Effector memory CD4-positive, alpha-beta T cell (primary cell): ENCODE results near the gene MRPL20.

Source experiments
- DNase-seq, 3 donors: peaks; one replicate each; pipeline ENCODE4 v3.0.0-alpha.2; 2020
- H3K27ac ChIP-seq: 2 replicates; pipeline ENCODE4 v1.7.0; 2013; ENCODE audit warnings: mild to moderate bottlenecking, low read length, moderate library complexity; ENCODE audit not compliant: insufficient read depth, poor library complexity, severe bottlenecking
- H3K27me3 ChIP-seq: replicated peaks from 2 replicates; pipeline ENCODE4 v1.7.0; 2013; ENCODE audit warnings: mild to moderate bottlenecking, low read length; ENCODE audit not compliant: insufficient read depth, control insufficient read depth, poor library complexity, severe bottlenecking
- H3K36me3 ChIP-seq: 2 replicates; pipeline ENCODE4 v1.7.0; 2013; ENCODE audit warnings: mild to moderate bottlenecking, low read length, moderate library complexity; ENCODE audit not compliant: control insufficient read depth, insufficient read depth
- H3K4me1 ChIP-seq: 2 replicates; pipeline ENCODE4 v1.7.0; 2013; ENCODE audit warnings: low read length, mild to moderate bottlenecking; ENCODE audit not compliant: control insufficient read depth, insufficient read depth, poor library complexity, severe bottlenecking
- H3K4me3 ChIP-seq: 2 replicates; pipeline ENCODE4 v1.7.0; 2013; ENCODE audit warnings: low read length, low read depth, mild to moderate bottlenecking; ENCODE audit not compliant: insufficient read depth, poor library complexity, severe bottlenecking
- H3K9me3 ChIP-seq: 2 replicates; pipeline ENCODE4 v1.7.0; 2013; ENCODE audit warnings: mild to moderate bottlenecking, low read length, moderate library complexity; ENCODE audit not compliant: control insufficient read depth

The MRPL20 gene

GRCh38 chr1:1437033-1437903 is 30.2 kb upstream of the MRPL20 start:
- H3K9me3 ChIP-seq = no peaks in the 10 kb centered on the region
- H3K36me3 ChIP-seq = no peaks in the 10 kb centered on the region
- no peak for DNase-seq
- H3K27me3 ChIP-seq = peaks cover 53% of the 10 kb centered on the region
- H3K4me3 ChIP-seq = no peak overlapping the region
- no peak overlapping the region for H3K27ac ChIP-seq
- peaks cover 13% of the 10 kb centered on the region for H3K4me1 ChIP-seq

- H3K27me3 ChIP-seq = peaks cover 53% of the 10 kb centered on the region
- H3K4me3 ChIP-seq = no peak overlapping the region
- peaks cover 13% of the 10 kb centered on the region for H3K4me1 ChIP-seq
- no peaks in the 10 kb centered on the region for H3K36me3 ChIP-seq
- H3K9me3 ChIP-seq = no peaks in the 10 kb centered on the region
- no peak for DNase-seq
- no peak overlapping the region for H3K27ac ChIP-seq
Measured at GRCh38 chr1:1436630-1437032, 29.5 kb upstream of the MRPL20 start.

GRCh38 chr1:1435911-1436629 is 29.0 kb upstream of the MRPL20 start:
- H3K9me3 ChIP-seq = no peaks in the 10 kb centered on the region
- no peak for DNase-seq
- H3K4me1 ChIP-seq = peaks cover 13% of the 10 kb centered on the region
- peaks cover 53% of the 10 kb centered on the region for H3K27me3 ChIP-seq
- peak overlapping the region; percentile 25 for H3K4me3 ChIP-seq
- H3K27ac ChIP-seq = no peak overlapping the region
- no peaks in the 10 kb centered on the region for H3K36me3 ChIP-seq

- H3K4me1 ChIP-seq = peaks cover 9% of the 10 kb centered on the region
- peaks cover 52% of the 10 kb centered on the region for H3K27me3 ChIP-seq
- H3K36me3 ChIP-seq = no peaks in the 10 kb centered on the region
- H3K27ac ChIP-seq = no peak within 1 kb of the TSS
- no peaks in the 10 kb centered on the region for H3K9me3 ChIP-seq
- peak; percentile 22 to 30 (median 22) for DNase-seq
- H3K4me3 ChIP-seq = peak within 1 kb of the TSS; percentile 25
Measured at GRCh38 chr1:1435106-1435903, 28.2 kb upstream of the MRPL20 start, which contains the start of gene VWA1. TSS of gene VWA1 (plus strand) at chr1:1435690. CDS start at chr1:1435749, 59 bp downstream.

- Histone ChIP-seq H3K27ac (no peak overlapping the region), H3K9me3 (no peaks in the 10 kb centered on the region), H3K4me3 (no peak overlapping the region), H3K4me1 (peaks cover 9% of the 10 kb centered on the region), H3K27me3 (peaks cover 47% of the 10 kb centered on the region), H3K36me3 (no peaks in the 10 kb centered on the region)
- no peak for DNase-seq
Measured at GRCh38 chr1:1434824-1435105, 27.7 kb upstream of the MRPL20 start.

- Histone ChIP-seq H3K36me3 (no peaks in the 10 kb centered on the region), H3K9me3 (no peaks in the 10 kb centered on the region), H3K4me3 (no peak overlapping the region), H3K27me3 (peaks cover 46% of the 10 kb centered on the region), H3K27ac (no peak overlapping the region), H3K4me1 (peaks cover 9% of the 10 kb centered on the region)
- no peak for DNase-seq
Measured at GRCh38 chr1:1434131-1434823, 27.2 kb upstream of the MRPL20 start.

GRCh38 chr1:1433804-1434130 is 26.7 kb upstream of the MRPL20 start:
- Histone ChIP-seq H3K27me3 (peaks cover 42% of the 10 kb centered on the region), H3K4me3 (no peak overlapping the region), H3K36me3 (no peaks in the 10 kb centered on the region), H3K27ac (no peak overlapping the region), H3K4me1 (peaks cover 9% of the 10 kb centered on the region), H3K9me3 (no peaks in the 10 kb centered on the region)
- DNase-seq = no peak

- Histone ChIP-seq H3K9me3 (no peaks in the 10 kb centered on the region), H3K4me1 (peaks cover 9% of the 10 kb centered on the region), H3K36me3 (no peaks in the 10 kb centered on the region), H3K4me3 (no peak overlapping the region), H3K27ac (no peak overlapping the region), H3K27me3 (peaks cover 38% of the 10 kb centered on the region)
- no peak for DNase-seq
Measured at GRCh38 chr1:1432951-1433803, 26.1 kb upstream of the MRPL20 start.
